Measurements from ENCODE around the gene DNAJB9. TPM values are rescaled to one million over a fixed set of nuclear protein-coding genes. Genes with fewer than 3 reads are reported as not detected.

Gene DNAJB9
- total and polyA plus RNA-seq, 2 donors (not counting 1 experiment from before 2014, with no cell fraction given) = 8.3 to 52.4 TPM

GRCh38 chr7:108528183-108528712 is 41.4 kb upstream of the DNAJB9 start:
- Histone ChIP-seq H3K4me2 (ENCODE audit: extremely low read depth, insufficient read depth, low read length) (no peak overlapping the region), H4K20me1 (ENCODE audit: control insufficient read depth, extremely low read depth, insufficient read depth, low read length) (no peaks in the 10 kb centered on the region), H3K4me3 (replicated peaks in 1 of 4; ENCODE audit: control extremely low read depth in 1 of 4, insufficient read depth in 1 of 4, low read depth in 3 of 4, low read length in 4 of 4) (no peak overlapping the region), H3K4me1 (ENCODE audit: control insufficient read depth, extremely low read depth, insufficient read depth, low read length) (peaks cover 4% of the 10 kb centered on the region), H3K9me3 (ENCODE audit: control insufficient read depth, insufficient read depth, low read depth, low read length) (no peaks in the 10 kb centered on the region), H3K36me3 (ENCODE audit: control insufficient read depth, insufficient read depth, low read length) (no peaks in the 10 kb centered on the region), H3K79me2 (ENCODE audit: control insufficient read depth, insufficient read depth, low read length) (peaks cover 18% of the 10 kb centered on the region), H3K9ac (ENCODE audit: insufficient read depth, low read length) (no peak overlapping the region), H3K27me3 (ENCODE audit: control insufficient read depth, insufficient read depth, low read length) (no peaks in the 10 kb centered on the region), H2AFZ (ENCODE audit: low read length) (no peak overlapping the region), H3K27ac (ENCODE audit: insufficient read depth, low read length) (no peak overlapping the region)
- DNase-seq (ENCODE audit: low read depth in 2 of 2) = no peak
- TF ChIP-seq, protein P1, sequence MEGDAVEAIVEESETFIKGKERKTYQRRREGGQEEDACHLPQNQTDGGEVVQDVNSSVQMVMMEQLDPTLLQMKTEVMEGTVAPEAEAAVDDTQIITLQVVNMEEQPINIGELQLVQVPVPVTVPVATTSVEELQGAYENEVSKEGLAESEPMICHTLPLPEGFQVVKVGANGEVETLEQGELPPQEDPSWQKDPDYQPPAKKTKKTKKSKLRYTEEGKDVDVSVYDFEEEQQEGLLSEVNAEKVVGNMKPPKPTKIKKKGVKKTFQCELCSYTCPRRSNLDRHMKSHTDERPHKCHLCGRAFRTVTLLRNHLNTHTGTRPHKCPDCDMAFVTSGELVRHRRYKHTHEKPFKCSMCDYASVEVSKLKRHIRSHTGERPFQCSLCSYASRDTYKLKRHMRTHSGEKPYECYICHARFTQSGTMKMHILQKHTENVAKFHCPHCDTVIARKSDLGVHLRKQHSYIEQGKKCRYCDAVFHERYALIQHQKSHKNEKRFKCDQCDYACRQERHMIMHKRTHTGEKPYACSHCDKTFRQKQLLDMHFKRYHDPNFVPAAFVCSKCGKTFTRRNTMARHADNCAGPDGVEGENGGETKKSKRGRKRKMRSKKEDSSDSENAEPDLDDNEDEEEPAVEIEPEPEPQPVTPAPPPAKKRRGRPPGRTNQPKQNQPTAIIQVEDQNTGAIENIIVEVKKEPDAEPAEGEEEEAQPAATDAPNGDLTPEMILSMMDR (conservative IDR thresholded peaks at IDR 0.05 in 1 of 2, IDR thresholded peaks at IDR 0.05 in 1 of 2; ENCODE audit: low read depth in 1 of 2, low read length in 2 of 2) = no peak
- no peak for TF ChIP-seq EZH2 (IDR thresholded peaks at IDR 0.05; ENCODE audit: low read length, missing control alignments)

- Histone ChIP-seq H3K9ac (ENCODE audit: insufficient read depth, low read length) (no peak overlapping the region), H3K79me2 (ENCODE audit: control insufficient read depth, insufficient read depth, low read length) (peaks cover 7% of the 10 kb centered on the region), H3K27ac (ENCODE audit: insufficient read depth, low read length) (no peak overlapping the region), H2AFZ (ENCODE audit: low read length) (no peak overlapping the region), H3K4me2 (ENCODE audit: extremely low read depth, insufficient read depth, low read length) (no peak overlapping the region), H4K20me1 (ENCODE audit: control insufficient read depth, extremely low read depth, insufficient read depth, low read length) (no peaks in the 10 kb centered on the region), H3K4me1 (ENCODE audit: control insufficient read depth, extremely low read depth, insufficient read depth, low read length) (peaks cover 4% of the 10 kb centered on the region), H3K9me3 (ENCODE audit: control insufficient read depth, insufficient read depth, low read depth, low read length) (no peaks in the 10 kb centered on the region), H3K27me3 (ENCODE audit: control insufficient read depth, insufficient read depth, low read length) (no peaks in the 10 kb centered on the region), H3K36me3 (ENCODE audit: control insufficient read depth, insufficient read depth, low read length) (no peaks in the 10 kb centered on the region), H3K4me3 (replicated peaks in 1 of 4; ENCODE audit: control extremely low read depth in 1 of 4, insufficient read depth in 1 of 4, low read depth in 3 of 4, low read length in 4 of 4) (no peak overlapping the region)
- TF ChIP-seq, protein P1 (conservative IDR thresholded peaks at IDR 0.05 in 1 of 2, IDR thresholded peaks at IDR 0.05 in 1 of 2; ENCODE audit: low read depth in 1 of 2, low read length in 2 of 2) = no peak
- no peak for DNase-seq (ENCODE audit: low read depth in 2 of 2)
Measured at GRCh38 chr7:108529341-108529740, 40.3 kb upstream of the DNAJB9 start.

- Histone ChIP-seq H3K79me2 (ENCODE audit: control insufficient read depth, insufficient read depth, low read length) (no peaks in the 10 kb centered on the region), H2AFZ (ENCODE audit: low read length) (no peak overlapping the region), H3K9ac (ENCODE audit: insufficient read depth, low read length) (no peak overlapping the region), H3K27me3 (ENCODE audit: control insufficient read depth, insufficient read depth, low read length) (no peaks in the 10 kb centered on the region), H3K9me3 (ENCODE audit: control insufficient read depth, insufficient read depth, low read depth, low read length) (no peaks in the 10 kb centered on the region), H3K36me3 (ENCODE audit: control insufficient read depth, insufficient read depth, low read length) (no peaks in the 10 kb centered on the region), H3K4me1 (ENCODE audit: control insufficient read depth, extremely low read depth, insufficient read depth, low read length) (no peaks in the 10 kb centered on the region), H3K4me3 (replicated peaks in 1 of 4; ENCODE audit: control extremely low read depth in 1 of 4, insufficient read depth in 1 of 4, low read depth in 3 of 4, low read length in 4 of 4) (no peak overlapping the region), H4K20me1 (ENCODE audit: control insufficient read depth, extremely low read depth, insufficient read depth, low read length) (no peaks in the 10 kb centered on the region), H3K27ac (ENCODE audit: insufficient read depth, low read length) (no peak overlapping the region), H3K4me2 (ENCODE audit: extremely low read depth, insufficient read depth, low read length) (no peak overlapping the region)
- TF ChIP-seq EZH2 (IDR thresholded peaks at IDR 0.05; ENCODE audit: low read length, missing control alignments) = no peak
- TF ChIP-seq, protein P1 (conservative IDR thresholded peaks at IDR 0.05 in 1 of 2, IDR thresholded peaks at IDR 0.05 in 1 of 2; ENCODE audit: low read depth in 1 of 2, low read length in 2 of 2) = no peak
- DNase-seq (ENCODE audit: low read depth in 2 of 2) = no peak
Measured at GRCh38 chr7:108533712-108534111, 36.0 kb upstream of the DNAJB9 start.
